Keratinocyte (primary cell): Measurements from ENCODE around the gene ATP1A2.

Experiments
- EZH2 ChIP-seq: IDR thresholded peaks from one replicate; pipeline ENCODE4 v1.6.1; 2012; ENCODE audit warnings: inconsistent platforms, mild to moderate bottlenecking, low read length, moderate library complexity
- TF ChIP-seq, protein P1 (sequence below), 3 experiments: IDR thresholded peaks in 1 of 3; conservative IDR thresholded peaks in 1 of 3; optimal IDR thresholded peaks in 1 of 3; 2 replicates in 2 of 3; 3 replicates in 1 of 3; pipeline versions ENCODE3 to v1.5.1; 2011; ENCODE audit warnings: low read length in 3 of 3, mild to moderate bottlenecking in 3 of 3, moderate library complexity in 2 of 3, control low read depth in 1 of 3, inconsistent platforms in 1 of 3; ENCODE audit not compliant: insufficient read depth in 2 of 3; ENCODE audit errors: extremely low read depth in 1 of 3

DNA sequence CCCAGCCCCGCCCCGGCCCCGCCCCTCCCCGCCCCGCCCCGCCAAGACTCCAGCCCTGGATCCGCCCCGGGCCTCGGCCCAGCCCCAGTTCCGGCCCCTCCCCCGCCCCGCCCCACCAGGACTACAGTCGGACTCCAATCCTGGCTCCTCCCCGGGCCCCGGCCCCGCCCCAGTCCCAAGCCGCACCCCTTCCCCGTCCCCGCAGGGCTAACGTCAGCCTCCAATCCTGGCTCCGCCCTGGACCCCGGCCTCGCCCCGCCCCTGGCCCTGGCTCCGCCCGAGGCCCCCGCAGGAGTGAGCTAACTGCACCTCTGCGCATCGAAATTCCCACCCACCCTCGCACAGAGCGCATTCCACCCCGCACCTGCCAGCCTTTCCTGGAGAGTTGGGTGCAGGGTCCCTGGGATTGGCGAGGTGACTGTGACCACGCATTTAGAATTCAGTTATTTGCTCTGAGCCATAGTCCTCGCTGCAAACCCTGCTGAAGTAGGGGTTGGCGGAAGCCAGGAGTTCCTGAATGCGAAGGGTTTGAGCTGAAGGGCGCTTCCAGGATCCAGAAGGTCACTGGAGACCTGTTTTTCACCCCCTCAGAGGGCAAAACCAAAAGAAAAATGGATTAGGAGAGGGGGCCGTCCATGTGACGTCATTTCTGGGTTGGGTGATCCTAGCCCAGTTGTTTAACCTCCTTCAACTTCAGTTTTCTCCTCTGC is 16.6 kb upstream of the ATP1A2 start:
- TF ChIP-seq, protein P1, sequence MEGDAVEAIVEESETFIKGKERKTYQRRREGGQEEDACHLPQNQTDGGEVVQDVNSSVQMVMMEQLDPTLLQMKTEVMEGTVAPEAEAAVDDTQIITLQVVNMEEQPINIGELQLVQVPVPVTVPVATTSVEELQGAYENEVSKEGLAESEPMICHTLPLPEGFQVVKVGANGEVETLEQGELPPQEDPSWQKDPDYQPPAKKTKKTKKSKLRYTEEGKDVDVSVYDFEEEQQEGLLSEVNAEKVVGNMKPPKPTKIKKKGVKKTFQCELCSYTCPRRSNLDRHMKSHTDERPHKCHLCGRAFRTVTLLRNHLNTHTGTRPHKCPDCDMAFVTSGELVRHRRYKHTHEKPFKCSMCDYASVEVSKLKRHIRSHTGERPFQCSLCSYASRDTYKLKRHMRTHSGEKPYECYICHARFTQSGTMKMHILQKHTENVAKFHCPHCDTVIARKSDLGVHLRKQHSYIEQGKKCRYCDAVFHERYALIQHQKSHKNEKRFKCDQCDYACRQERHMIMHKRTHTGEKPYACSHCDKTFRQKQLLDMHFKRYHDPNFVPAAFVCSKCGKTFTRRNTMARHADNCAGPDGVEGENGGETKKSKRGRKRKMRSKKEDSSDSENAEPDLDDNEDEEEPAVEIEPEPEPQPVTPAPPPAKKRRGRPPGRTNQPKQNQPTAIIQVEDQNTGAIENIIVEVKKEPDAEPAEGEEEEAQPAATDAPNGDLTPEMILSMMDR (optimal IDR thresholded peaks at IDR 0.05 in 1 of 3, IDR thresholded peaks at IDR 0.05 in 1 of 3, conservative IDR thresholded peaks at IDR 0.05 in 1 of 3; ENCODE audit: extremely low read depth in 1 of 3, insufficient read depth in 2 of 3, low read length in 3 of 3): no peak
- no peak for TF ChIP-seq EZH2
